Lower lobe of right lung (tissue), 2 donors: ENCODE data around the gene SYCP3. TPM values are rescaled to one million over a fixed set of nuclear protein-coding genes. Genes with fewer than 3 reads are reported as not detected.

Experiments used
- ATAC-seq, 2 donors: fragments of 200-7000 bp; cut with Tn5 transposase; one replicate each; pipeline ENCODE4 v1.9.1; 2020 to 2022; ENCODE audit warnings: mild to moderate bottlenecking in 2 of 2, moderate library complexity in 2 of 2
- DNase-seq: peaks from one replicate; pipeline ENCODE4 v3.0.0-alpha.2; 2020
- H3K27ac ChIP-seq: fragments of 200-600 bp; one replicate; pipeline ENCODE4 v1.8.0; 2022
- H3K27me3 ChIP-seq: fragments of 200-600 bp; one replicate; pipeline ENCODE4 v1.8.0; 2022; ENCODE audit warnings: low read depth
- H3K36me3 ChIP-seq: fragments of 200-600 bp; one replicate; pipeline ENCODE4 v1.8.0; 2022; ENCODE audit warnings: mild to moderate bottlenecking
- H3K4me1 ChIP-seq: fragments of 200-600 bp; one replicate; pipeline ENCODE4 v1.8.0; 2022
- H3K4me3 ChIP-seq: fragments of 200-600 bp; one replicate; pipeline ENCODE4 v1.8.0; 2022; ENCODE audit warnings: mild to moderate bottlenecking
- H3K9me3 ChIP-seq: fragments of 200-600 bp; one replicate; pipeline ENCODE4 v1.8.0; 2022
- intact Hi-C: fragments of 100-400 bp; cut with DNase I; formaldehyde crosslinking; loops from one replicate; pipeline ENCODE4 v1.11.0; 2022
- long read RNA-seq: library from polyadenylated mRNA; unstranded; transcript quantifications from one replicate; pipeline ENCODE4 v2.0.0, GENCODE V29; 2021
- total RNA-seq: library from RNA; stranded (reverse); fragmentation: NEBNext Ultra II Directional; extraction: Animal tissue kit (Norgen Biotek cat#: 25700); gene quantifications from one replicate; pipeline ENCODE4 v1.2.1, GENCODE V29; 2021
- TF ChIP-seq, protein P1 (sequence below): fragments of 200-600 bp; IDR thresholded peaks from one replicate; pipeline ENCODE4 v1.8.0; 2022; ENCODE audit warnings: antibody characterized with exemption, mild to moderate bottlenecking
- donor health status: DM: no; HTN: yes; CAD: no; lungs with severe emphysema.

SYCP3 gene
- total RNA-seq, result 0.71 TPM
- long read RNA-seq, partial matches to known transcripts, result 0 of 17 reads
- long read RNA-seq, other reads (novel, unspliced or antisense), result 17 of 17 reads

DNA sequence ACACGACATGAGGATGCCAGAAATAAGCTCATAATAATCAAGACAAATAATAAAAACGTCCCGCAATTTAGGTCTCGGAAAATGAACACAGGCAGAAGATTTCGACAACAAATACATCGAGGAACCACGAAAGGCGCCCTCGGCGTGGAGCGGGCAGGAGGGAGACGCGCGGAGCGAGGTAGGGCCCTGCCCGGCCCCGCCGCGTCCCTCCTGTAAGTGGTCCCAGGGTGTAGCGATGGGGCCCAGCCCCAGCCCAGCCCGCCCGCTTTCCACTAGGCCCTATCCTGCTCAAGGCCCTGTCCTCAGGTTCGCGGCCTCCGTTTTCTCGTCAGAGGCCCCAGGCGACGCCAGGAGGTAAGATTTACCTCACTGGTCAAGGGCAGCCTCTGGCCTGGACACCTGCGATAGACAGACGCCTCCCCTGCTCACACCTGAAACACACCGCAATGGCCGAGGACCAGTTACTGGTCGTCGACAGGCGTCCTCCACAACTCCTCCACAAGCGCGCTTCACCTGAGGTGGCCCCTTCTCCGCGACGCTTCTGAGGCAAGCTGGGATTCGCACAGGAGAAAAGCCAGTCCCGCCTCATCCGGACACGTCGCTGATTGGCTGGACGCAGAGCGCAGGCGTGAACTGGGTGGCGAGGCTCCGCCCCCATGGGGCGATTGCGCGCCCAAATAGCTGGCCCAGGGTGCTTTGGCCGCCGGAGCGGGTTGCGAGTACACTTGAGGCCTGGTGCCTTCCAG is at the start of gene SYCP3:
SYCP3 (minus strand) TSS at position 543 of the 746 bp plus-strand sequence. CDS start 1,527 bp downstream, outside the sequence.
- DNase-seq (no peak), ATAC-seq (peak in 1 of 2 donors; percentile 50)
- Histone ChIP-seq H3K4me3 (no peak within 1 kb of the TSS), H3K36me3 (peaks cover 55% of the 10 kb centered on the region), H3K27me3 (no peaks in the 10 kb centered on the region), H3K9me3 (no peaks in the 10 kb centered on the region), H3K27ac (no peak within 1 kb of the TSS), H3K4me1 (no peaks in the 10 kb centered on the region)
- TF ChIP-seq, protein P1, sequence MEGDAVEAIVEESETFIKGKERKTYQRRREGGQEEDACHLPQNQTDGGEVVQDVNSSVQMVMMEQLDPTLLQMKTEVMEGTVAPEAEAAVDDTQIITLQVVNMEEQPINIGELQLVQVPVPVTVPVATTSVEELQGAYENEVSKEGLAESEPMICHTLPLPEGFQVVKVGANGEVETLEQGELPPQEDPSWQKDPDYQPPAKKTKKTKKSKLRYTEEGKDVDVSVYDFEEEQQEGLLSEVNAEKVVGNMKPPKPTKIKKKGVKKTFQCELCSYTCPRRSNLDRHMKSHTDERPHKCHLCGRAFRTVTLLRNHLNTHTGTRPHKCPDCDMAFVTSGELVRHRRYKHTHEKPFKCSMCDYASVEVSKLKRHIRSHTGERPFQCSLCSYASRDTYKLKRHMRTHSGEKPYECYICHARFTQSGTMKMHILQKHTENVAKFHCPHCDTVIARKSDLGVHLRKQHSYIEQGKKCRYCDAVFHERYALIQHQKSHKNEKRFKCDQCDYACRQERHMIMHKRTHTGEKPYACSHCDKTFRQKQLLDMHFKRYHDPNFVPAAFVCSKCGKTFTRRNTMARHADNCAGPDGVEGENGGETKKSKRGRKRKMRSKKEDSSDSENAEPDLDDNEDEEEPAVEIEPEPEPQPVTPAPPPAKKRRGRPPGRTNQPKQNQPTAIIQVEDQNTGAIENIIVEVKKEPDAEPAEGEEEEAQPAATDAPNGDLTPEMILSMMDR, result no peak
- intact Hi-C loops, result no loop called here

DNA sequence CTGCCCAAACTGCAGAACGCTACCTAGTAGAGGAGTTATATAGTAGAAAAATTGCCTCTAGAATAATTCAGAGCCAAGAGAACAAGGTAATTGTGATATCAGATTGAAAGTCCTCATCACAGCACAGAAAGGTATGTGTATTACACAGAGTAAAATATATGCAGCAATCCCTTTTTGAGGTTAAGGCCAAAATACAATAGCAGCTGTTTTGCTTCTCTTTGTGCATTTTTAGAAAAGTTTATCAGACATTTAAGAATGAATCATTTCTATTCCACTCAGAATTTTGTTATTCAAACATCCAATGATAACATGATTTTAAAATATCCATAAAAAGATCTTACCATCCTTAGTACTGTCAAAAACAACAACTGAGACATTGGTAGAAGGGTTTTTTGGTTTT is 46.4 kb upstream of the SYCP3 start:
- DNase-seq, result no peak
- intact Hi-C loops, result no loop called here
- Histone ChIP-seq H3K9me3 (no peaks in the 10 kb centered on the region), H3K4me1 (no peaks in the 10 kb centered on the region), H3K36me3 (peaks cover 63% of the 10 kb centered on the region), H3K4me3 (no peak overlapping the region), H3K27me3 (no peaks in the 10 kb centered on the region), H3K27ac (no peak overlapping the region)
- no peak for ATAC-seq
- TF ChIP-seq, protein P1, result no peak

DNA sequence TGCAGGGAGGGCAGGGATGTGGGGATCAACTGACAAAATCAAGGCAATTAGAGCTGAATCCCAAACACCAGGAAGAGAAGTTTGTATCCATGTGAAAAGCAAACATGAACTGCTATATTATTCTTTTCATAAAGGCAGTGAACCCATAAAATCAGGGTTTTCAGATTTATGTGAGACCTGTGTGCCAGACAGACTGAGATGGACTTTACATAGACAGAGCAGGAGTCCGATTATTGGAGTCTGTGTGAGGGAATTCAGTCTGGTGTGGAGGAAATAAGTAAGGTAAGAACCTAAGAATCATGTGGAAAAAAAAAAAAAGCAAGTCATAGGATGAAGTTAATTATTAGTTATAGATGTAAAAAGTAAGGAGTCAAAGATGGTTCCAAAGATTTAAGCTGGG is 45.1 kb upstream of the SYCP3 start:
- intact Hi-C loops, result no loop called here

DNA sequence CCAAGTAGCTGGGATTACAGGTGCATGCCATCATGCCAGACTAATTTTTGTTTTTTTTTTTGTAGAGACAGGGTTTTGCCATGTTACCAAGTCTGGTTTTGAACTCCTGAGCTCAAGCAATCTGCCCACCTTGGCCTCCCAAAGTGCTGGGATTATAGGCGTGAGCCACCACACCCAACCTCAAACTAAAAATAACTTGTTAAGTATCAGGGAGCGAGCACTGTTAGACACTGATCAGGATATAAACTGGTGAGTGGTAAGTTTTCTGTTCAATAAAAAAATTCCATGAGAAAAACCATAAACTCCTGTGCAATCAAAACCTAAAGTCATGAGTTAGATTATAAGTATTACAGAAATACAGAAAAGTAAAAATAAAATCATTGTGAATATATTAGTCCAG is 44.6 kb upstream of the SYCP3 start:
- H3K36me3 ChIP-seq, result peaks cover 58% of the 10 kb centered on the region
- DNase-seq (no peak), ATAC-seq (no peak)
- intact Hi-C loops, result no loop called here
- H3K27me3 ChIP-seq, result no peaks in the 10 kb centered on the region
- TF ChIP-seq, protein P1, result no peak
- H3K9me3 ChIP-seq, result no peaks in the 10 kb centered on the region
- H3K4me3 ChIP-seq, result no peak overlapping the region
- no peak overlapping the region for H3K27ac ChIP-seq
- no peaks in the 10 kb centered on the region for H3K4me1 ChIP-seq

More for the DNA sequence above, 45.1 kb upstream of the SYCP3 start:
- no peak for ATAC-seq
- DNase-seq, result no peak
- peaks cover 60% of the 10 kb centered on the region for H3K36me3 ChIP-seq
- H3K4me3 ChIP-seq, result no peak overlapping the region
- H3K4me1 ChIP-seq, result no peaks in the 10 kb centered on the region
- H3K27me3 ChIP-seq, result no peaks in the 10 kb centered on the region
- TF ChIP-seq, protein P1, result no peak
- no peak overlapping the region for H3K27ac ChIP-seq
- H3K9me3 ChIP-seq, result no peaks in the 10 kb centered on the region

DNA sequence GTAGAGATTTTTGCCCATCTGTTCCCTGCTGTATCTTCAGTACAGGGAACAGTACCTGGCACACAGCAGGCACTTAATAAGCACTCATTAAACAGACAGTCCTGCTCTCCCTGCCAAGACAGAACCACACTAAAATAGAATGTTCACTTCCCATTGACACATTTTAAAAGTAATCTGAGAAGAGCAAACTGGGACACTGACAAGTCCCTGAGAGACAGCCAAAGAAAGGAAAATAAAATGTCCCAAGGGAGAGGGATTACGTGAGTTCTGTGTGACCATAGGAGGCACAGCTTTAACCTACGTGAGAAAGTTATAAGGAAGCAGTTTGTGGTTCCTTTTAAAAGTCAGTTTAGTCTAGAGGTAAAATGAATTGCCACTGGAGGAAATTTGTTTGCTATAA is 43.9 kb upstream of the SYCP3 start:
- ATAC-seq, result no peak
- H3K36me3 ChIP-seq, result peaks cover 51% of the 10 kb centered on the region
- intact Hi-C loops, result no loop called here
- no peaks in the 10 kb centered on the region for H3K9me3 ChIP-seq
- H3K27me3 ChIP-seq, result no peaks in the 10 kb centered on the region
- no peaks in the 10 kb centered on the region for H3K4me1 ChIP-seq
- TF ChIP-seq, protein P1, result no peak
- H3K4me3 ChIP-seq, result no peak overlapping the region
- no peak for DNase-seq
- no peak overlapping the region for H3K27ac ChIP-seq
